SKM-1 treated with dmso at 0.1 percent for 144 hours (cell line): Measurements from ENCODE around the gene GPC2.

Experiments
- DNase-seq: peaks from one replicate; lab custom pipeline; 2025; ENCODE audit not compliant: unreplicated experiment; lab: John Stamatoyannopoulos, UW

The GPC2 gene

GRCh38 chr7:100171087-100171681, 6.0 kb downstream of the GPC2 start:
- DNase-seq = no peak

GRCh38 chr7:100170101-100170897, 6.9 kb downstream of the GPC2 start:
- no peak for DNase-seq

- DNase-seq = no peak
Measured at GRCh38 chr7:100169147-100169850, 7.9 kb downstream of the GPC2 start.

GRCh38 chr7:100167912-100168323, 9.3 kb downstream of the GPC2 start:
- DNase-seq = no peak

- DNase-seq = no peak
Measured at GRCh38 chr7:100166970-100167911, 9.9 kb downstream of the GPC2 start.

- no peak for DNase-seq
Measured at GRCh38 chr7:100166317-100166940, 10.8 kb downstream of the GPC2 start.

GRCh38 chr7:100163871-100164270, 13.3 kb downstream of the GPC2 start:
- DNase-seq = no peak

- DNase-seq = no peak
Measured at GRCh38 chr7:100163006-100163531, 14.1 kb downstream of the GPC2 start.

- DNase-seq = no peak
Measured at GRCh38 chr7:100160067-100160466, 17.1 kb downstream of the GPC2 start.

GRCh38 chr7:100159099-100159623, 18.0 kb downstream of the GPC2 start:
- no peak for DNase-seq

- DNase-seq = peak; percentile 86
Measured at GRCh38 chr7:100158229-100159098, 18.7 kb downstream of the GPC2 start, which contains the start of gene TRAPPC14. Gene TRAPPC14 (minus strand): TSS chr7:100158723. CDS start chr7:100158499, 224 bp downstream.

- DNase-seq = peak; percentile 47
Measured at GRCh38 chr7:100157334-100158228, 19.6 kb downstream of the GPC2 start.

- no peak for DNase-seq
Measured at GRCh38 chr7:100157069-100157333, 20.2 kb downstream of the GPC2 start.

- no peak for DNase-seq
Measured at GRCh38 chr7:100156331-100157068, 20.7 kb downstream of the GPC2 start.

GRCh38 chr7:100155553-100156317, 21.4 kb downstream of the GPC2 start:
- no peak for DNase-seq

- no peak for DNase-seq
Measured at GRCh38 chr7:100154651-100155491, 22.3 kb downstream of the GPC2 start.
